Measurements from ENCODE around the gene DCLK1. TPM values are rescaled to one million over a fixed set of nuclear protein-coding genes. Genes with fewer than 3 reads are reported as not detected.
A peak's percentile ranks its signal among the peaks of the same experiment; 100 is the strongest.

The DCLK1 gene
- total and polyA plus RNA-seq, 2 experiments from 2014 or later = 0.16 to 2.9 TPM

DNA sequence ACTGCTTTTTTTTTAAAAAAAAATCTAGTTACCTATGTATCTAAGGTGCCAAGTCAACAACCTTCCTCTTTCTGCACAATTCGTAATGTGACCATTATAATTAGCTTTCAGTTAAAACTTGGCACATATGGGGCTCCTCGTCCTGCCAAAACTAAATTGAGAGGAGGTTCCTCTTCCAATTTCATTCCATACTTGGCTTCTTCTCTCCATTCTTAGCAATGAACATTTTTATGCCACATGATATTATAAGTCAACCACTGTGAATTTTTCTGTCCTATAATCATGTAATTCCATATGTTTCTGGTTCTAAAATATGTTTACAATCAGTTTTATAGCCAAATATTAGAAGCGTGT is 177.0 kb downstream of the DCLK1 start:
- H3K36me3 ChIP-seq (replicated peaks; ENCODE audit: insufficient read depth, low read depth) = no peaks in the 10 kb centered on the region
- H3K27me3 ChIP-seq = no peaks in the 10 kb centered on the region
- WGBS (ENCODE audit: low lambda C conversion rate, missing lambda C conversion rate) = 67% methylated on average over 3 of the region's 3 CpGs
- no peaks in the 10 kb centered on the region for H3K79me2 ChIP-seq
- no peaks in the 10 kb centered on the region for H3K4me1 ChIP-seq (ENCODE audit: insufficient read depth)
- peak overlapping the region; percentile 1 for H3K27ac ChIP-seq
- TF ChIP-seq EZH2phosphoT487 (IDR thresholded peaks at IDR 0.05; ENCODE audit: low read depth, severe bottlenecking, unreplicated experiment) (no peak), EZH2 (IDR thresholded peaks at IDR 0.05; ENCODE audit: borderline replicate concordance) (no peak)
- TF ChIP-seq, protein P1, sequence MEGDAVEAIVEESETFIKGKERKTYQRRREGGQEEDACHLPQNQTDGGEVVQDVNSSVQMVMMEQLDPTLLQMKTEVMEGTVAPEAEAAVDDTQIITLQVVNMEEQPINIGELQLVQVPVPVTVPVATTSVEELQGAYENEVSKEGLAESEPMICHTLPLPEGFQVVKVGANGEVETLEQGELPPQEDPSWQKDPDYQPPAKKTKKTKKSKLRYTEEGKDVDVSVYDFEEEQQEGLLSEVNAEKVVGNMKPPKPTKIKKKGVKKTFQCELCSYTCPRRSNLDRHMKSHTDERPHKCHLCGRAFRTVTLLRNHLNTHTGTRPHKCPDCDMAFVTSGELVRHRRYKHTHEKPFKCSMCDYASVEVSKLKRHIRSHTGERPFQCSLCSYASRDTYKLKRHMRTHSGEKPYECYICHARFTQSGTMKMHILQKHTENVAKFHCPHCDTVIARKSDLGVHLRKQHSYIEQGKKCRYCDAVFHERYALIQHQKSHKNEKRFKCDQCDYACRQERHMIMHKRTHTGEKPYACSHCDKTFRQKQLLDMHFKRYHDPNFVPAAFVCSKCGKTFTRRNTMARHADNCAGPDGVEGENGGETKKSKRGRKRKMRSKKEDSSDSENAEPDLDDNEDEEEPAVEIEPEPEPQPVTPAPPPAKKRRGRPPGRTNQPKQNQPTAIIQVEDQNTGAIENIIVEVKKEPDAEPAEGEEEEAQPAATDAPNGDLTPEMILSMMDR (IDR thresholded peaks at IDR 0.05; ENCODE audit: poor library complexity) = no peak
- no peak overlapping the region for H3K4me2 ChIP-seq
- no peaks in the 10 kb centered on the region for H3K9me2 ChIP-seq (replicated peaks; ENCODE audit: insufficient read depth)
- H2AFZ ChIP-seq = no peak overlapping the region
- no peaks in the 10 kb centered on the region for H4K20me1 ChIP-seq (ENCODE audit: insufficient read depth, poor library complexity, severe bottlenecking)
- no peaks in the 10 kb centered on the region for H3K9me3 ChIP-seq (ENCODE audit: low read depth)
- no peak overlapping the region for H3K4me3 ChIP-seq
- DNase-seq (ENCODE audit: low spot score) = no peak

DNA sequence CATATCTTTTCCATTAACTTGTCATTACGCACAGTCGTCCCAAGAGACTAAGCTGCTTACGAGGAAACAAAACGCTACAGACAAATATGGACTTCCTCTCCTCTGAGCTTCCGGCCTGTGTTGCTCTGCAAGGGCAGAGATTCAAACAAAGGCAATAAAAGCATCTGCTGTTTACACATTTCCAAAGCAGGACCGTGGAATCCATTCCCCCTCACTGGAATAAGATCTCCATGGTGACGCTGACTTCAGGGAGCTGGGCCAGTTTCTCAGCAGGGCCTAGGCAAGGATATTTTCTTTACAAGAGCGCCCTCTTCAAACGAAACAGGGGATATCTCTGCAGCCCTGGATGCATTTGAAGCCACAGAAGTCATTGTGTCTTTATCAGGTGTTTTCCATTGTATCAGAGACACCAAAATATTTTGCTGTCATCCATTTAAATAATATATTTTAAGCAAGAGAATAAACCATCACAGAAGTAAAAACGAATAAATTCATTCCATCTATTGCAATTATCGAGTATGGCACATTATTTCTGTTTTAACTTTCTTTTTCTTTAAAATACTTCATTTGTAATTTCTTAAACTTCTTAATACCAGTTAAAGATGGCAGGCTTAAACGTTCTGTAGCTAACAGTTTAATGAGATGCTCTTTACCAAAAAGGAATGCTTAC is 177.5 kb downstream of the DCLK1 start:
- TF ChIP-seq EZH2phosphoT487 (IDR thresholded peaks at IDR 0.05; ENCODE audit: low read depth, severe bottlenecking, unreplicated experiment) = no peak
- TF ChIP-seq, protein P1 (IDR thresholded peaks at IDR 0.05; ENCODE audit: poor library complexity) = peak; percentile 74
- no peaks in the 10 kb centered on the region for H3K36me3 ChIP-seq (replicated peaks; ENCODE audit: insufficient read depth, low read depth)
- no peak overlapping the region for H2AFZ ChIP-seq
- no peaks in the 10 kb centered on the region for H4K20me1 ChIP-seq (ENCODE audit: insufficient read depth, poor library complexity, severe bottlenecking)
- WGBS (ENCODE audit: low lambda C conversion rate, missing lambda C conversion rate) = 16% methylated on average over 12 of the region's 12 CpGs
- H3K9me3 ChIP-seq (ENCODE audit: low read depth) = no peaks in the 10 kb centered on the region
- DNase-seq (ENCODE audit: low spot score) = peak; percentile 90
- H3K79me2 ChIP-seq = no peaks in the 10 kb centered on the region
- H3K4me2 ChIP-seq = peak overlapping the region; percentile 26
- no peaks in the 10 kb centered on the region for H3K9me2 ChIP-seq (replicated peaks; ENCODE audit: insufficient read depth)
- no peaks in the 10 kb centered on the region for H3K27me3 ChIP-seq
- H3K4me3 ChIP-seq = no peak overlapping the region
- H3K27ac ChIP-seq = peak overlapping the region; percentile 1
- no peaks in the 10 kb centered on the region for H3K4me1 ChIP-seq (ENCODE audit: insufficient read depth)

DNA sequence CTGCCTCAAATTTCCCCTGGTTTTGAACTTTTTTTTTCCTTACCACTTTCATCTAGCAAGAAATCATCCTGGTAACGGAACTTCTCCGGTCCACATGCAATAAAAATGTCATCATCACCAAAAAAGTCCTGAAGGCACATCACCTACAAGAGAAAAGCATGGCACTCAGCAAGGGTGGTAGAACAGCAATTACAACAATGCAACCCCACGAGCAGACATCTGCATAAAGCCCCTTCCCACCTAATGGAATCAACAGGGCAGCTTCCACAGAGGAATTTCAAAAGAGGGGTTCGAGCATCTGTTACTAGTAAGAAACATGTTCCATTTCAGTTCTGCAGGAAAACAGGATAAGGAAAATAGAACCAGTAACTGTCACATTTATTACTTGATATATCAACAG is 183.9 kb downstream of the DCLK1 start:
- Histone ChIP-seq H3K27ac (no peak overlapping the region), H2AFZ (no peak overlapping the region), H3K9me3 (ENCODE audit: low read depth) (no peaks in the 10 kb centered on the region), H3K79me2 (no peaks in the 10 kb centered on the region), H3K4me3 (no peak overlapping the region), H3K9me2 (replicated peaks; ENCODE audit: insufficient read depth) (no peaks in the 10 kb centered on the region), H3K4me2 (no peak overlapping the region), H3K36me3 (replicated peaks; ENCODE audit: insufficient read depth, low read depth) (no peaks in the 10 kb centered on the region), H3K27me3 (no peaks in the 10 kb centered on the region), H3K4me1 (ENCODE audit: insufficient read depth) (no peaks in the 10 kb centered on the region), H4K20me1 (ENCODE audit: insufficient read depth, poor library complexity, severe bottlenecking) (no peaks in the 10 kb centered on the region)
- TF ChIP-seq EZH2phosphoT487 (IDR thresholded peaks at IDR 0.05; ENCODE audit: low read depth, severe bottlenecking, unreplicated experiment) = no peak
- TF ChIP-seq, protein P1 (IDR thresholded peaks at IDR 0.05; ENCODE audit: poor library complexity) = no peak
- no peak for TF ChIP-seq EZH2 (IDR thresholded peaks at IDR 0.05; ENCODE audit: borderline replicate concordance)
- no peak for DNase-seq (ENCODE audit: low spot score)
- WGBS (ENCODE audit: low lambda C conversion rate, missing lambda C conversion rate) = 49% methylated on average over 4 of the region's 4 CpGs

Measured in hepatocyte (in vitro differentiated cells).